HG03354 (cell line): ENCODE results near the gene GLDN.
A peak's percentile ranks its signal among the peaks of the same experiment; 100 is the strongest.

ENCODE experiments used
- ATAC-seq: cut with Tn5 transposase; IDR thresholded peaks from one replicate; pipeline ENCODE4 v1.9.1; 2021; ENCODE audit warnings: mild to moderate bottlenecking; ENCODE audit not compliant: unreplicated experiment, poor library complexity, severe bottlenecking

GLDN gene

DNA sequence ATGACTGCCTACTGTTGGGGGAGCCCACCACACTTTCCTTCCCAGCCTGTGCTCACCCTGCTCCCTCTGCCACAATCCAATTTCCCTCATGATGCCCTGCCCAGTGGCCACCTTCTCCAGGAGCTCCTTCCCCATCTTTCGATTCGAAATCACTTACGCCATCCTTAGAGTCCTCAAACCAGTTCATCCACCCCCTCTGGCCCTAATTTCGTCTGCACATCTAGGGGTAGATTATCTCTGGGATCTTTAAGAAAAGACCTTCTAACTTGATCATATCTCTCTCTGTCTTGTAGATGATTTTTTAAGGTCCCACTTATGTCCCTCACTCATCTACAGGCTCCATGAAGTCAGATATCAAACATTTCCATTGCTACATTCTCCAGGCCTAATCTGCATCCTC, 20.1 kb upstream of the GLDN start:
- no peak for ATAC-seq

DNA sequence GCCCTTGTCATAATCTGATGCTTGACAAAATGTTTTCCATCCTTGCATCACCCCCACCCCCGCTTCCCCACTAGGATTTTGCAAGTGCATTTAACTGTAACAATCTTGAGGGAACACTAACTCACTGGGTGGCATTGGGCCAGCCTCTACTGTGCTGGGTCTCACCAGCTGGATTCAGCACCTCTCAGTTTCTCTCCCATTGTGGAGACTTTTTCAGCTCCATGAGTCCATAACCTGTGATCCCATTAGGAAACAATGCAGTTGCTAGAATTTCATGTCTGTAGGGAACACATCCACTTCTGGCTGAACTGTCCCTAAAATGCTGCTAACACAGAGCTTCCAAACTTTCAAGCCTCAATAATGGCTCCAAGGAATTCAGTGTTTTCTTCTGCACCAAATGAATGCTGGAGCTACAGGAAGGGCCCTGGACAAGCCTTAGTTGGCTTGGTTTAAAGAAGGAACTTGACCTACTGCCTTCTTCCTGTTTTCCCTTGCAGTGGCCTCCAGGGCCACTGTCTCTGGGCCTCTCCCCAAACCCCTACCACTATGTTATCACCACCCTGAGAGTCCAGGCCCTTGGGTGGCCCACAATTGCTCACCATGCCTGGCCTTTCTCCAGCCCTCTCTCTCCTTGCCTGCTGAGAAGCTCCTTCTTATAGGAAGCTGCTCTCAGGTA, 18.7 kb upstream of the GLDN start:
- no peak for ATAC-seq

DNA sequence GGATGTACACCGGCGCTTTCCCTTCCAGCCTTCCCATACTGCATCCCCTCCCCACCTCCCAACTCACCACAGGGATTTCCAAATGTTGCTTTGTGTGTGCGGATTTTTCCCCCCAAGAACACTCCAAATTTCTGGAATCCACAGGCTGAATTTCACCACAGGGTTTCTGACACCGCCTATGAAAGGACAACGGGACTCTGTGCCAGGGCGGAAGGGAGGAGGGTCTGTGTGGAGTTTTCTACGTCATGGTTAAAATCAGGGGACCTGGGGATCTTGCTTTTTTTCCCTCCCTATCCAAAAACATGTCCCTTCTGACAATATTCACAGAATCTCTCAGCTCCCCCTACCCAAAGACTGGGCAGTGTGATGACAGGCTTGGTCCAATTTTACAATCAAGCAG, 17.7 kb upstream of the GLDN start:
- ATAC-seq: no peak

DNA sequence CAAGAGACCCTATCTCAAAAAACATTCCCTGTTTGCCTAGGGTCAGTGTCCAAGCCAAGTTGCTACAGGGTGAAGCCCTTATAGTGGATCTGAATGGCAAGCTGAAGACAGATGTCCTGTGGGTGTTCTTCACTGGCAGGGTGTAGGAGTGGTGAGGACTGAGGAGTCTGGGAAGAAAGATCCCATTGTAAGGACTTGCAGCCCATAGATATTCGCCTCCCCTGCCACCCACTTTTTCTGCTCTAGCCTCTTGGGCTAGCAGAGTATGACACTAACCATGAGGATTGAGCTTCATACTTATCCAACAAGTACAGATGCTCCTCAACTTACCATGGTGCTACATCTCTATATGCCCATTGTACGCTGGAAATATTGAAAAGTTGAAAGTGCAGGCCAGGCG, 16.3 kb upstream of the GLDN start:
- no peak for ATAC-seq

DNA sequence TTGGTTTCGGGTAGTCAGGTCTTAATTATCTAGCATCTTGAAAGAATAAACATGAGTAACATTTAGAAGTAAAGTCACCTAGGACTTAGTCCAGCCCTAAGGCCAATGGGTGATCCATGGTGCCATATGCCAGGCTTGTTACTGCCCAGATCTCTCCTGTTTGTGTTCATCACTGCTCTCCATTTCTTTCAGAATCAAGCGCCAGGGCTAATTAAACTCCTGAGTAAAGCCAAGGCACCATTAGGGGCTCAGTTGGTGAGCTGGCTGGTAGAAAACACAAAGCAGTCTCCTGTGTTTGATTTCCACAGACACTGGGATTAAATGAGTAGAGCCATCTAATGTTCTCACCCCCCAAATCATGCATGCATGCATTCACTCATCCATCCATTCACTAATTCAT, 14.4 kb upstream of the GLDN start:
- no peak for ATAC-seq

DNA sequence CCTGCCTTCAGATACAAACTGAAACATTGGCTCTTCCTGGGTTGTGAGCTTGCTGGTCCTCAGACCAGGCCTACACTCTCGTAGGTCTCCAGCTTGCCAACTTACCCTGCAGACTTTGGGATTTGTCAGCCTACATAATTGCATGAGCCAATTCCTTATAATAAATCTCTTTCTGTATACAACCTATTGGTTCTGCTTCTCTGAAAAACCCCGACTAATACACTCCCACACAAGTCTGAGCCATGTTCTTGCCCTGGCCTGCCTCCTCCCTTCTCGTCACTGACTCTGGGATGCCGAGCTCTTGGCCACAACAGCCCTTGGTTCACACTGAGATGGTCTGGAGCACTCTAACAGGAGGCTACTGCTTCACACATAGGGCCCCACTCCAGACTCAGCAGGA, 12.5 kb upstream of the GLDN start:
- ATAC-seq: no peak

DNA sequence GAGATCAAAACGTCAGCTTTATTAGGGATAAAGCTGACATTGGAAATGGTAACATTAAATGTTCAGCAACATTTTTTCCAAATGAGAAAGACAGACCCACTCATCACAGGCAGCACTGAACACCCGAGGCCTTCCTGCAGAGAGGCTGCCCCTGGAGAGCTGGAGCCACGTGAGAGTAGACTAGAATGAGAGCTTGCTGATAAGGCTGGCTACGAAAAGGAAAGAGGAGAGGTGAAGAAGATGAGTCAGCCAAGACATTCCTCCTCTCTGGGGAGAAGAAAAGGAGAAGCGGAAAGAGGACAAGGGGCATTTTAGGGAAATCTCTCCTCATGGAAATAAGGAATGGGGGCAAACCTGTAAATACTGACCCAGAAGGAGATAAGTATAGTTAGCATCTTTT, 10.3 kb upstream of the GLDN start:
- ATAC-seq: no peak

DNA sequence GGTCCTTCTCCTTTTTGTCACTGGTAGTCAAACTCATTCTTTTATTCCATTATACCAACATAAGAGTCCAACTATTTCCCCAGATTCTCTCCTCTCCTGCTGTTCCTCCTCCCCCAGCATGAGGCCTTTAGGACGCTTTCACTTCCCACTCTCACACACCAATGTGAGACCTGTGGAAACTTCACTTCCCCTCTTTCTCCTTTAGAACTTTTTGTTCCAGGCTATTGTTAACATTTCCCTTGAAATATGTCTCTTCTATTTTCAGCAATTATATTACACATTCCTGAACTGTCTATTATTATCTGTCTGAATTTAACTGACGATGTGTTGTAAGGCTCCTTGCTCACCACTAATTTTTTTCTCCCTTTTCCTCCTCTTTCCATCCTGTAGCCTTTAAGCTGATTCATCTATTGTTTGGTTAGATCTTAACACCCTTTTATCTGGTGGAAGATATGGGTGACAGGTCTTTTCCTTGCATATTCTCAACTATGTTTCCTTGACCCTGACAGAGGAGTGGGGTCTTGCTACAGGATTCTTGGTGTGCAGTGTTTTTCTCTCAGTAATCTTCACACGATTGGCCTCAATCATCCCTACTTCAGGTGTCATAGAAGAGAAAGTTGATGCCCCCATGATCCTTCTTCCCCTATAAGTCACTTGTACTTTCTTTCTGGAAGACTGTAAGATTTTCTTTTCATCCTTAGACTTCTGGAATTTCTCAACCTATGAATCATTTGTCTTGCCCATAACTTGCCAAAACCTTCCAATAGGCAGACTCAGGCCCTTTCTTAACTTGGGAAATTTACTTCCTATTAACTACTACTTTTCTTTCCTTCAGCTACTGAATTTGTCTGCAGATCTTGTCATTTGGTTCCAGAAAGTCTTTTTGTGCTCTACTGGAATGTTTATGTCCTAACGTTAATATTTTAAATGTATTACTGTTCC, 9.0 kb upstream of the GLDN start:
- ATAC-seq: no peak

DNA sequence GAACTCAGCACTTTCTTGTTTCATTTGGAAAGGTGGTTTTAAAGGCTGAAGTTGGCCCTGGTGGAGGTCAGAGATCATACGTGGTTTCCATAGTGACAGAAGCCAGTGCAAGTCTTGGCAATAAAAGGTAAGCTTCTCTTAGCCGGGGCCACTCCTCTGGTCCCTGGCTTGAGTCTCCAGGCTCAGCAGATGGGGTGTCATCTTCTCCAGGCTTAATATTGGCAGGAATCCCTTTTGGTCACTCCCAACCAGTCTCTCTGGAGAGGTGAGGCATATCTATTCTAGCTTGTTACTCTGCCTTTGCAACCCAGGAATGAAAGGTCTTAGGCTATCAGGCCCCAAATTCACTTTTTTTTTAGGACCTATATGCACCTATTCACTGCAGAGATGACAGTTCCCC, 7.9 kb upstream of the GLDN start:
- ATAC-seq: no peak

DNA sequence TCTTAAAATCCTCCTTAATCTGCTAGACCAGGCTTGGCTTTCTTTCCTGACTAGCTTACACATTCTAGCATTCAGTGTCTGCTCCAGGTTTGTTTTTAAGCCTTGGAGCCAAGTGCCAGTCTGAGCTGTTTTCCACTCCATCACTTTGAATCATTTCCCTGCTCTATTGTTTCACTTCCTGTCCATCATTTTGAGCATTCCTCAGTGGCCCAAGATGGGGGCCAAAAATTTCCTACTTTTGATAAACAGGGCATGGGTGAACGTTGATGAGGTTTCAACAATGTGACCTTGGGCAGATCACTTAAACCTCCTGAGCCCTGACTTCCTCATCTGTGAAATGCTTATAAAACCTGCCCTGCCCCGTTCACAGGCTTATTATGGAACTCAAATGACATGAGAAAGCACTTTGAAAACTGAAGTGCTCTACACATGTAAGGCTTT, 7.4 kb upstream of the GLDN start:
- no peak for ATAC-seq

DNA sequence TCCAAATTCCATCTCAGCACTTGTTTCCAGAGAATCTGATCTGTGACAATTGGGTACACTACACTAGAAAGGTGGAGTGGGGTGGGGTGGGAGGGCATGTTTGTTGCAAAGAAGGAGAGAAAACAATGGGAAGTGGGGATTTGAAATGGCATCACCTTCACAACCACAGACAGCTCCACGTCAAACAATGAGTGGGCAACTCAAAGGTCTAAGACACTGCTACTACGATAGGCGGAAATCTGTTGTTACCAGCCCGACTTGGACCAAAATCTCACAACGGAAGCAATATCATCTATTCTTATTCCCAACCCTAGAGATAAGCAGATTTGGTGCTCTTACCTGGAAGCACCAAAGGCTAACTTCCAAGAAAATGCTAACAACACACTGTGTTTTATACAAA, 6.4 kb upstream of the GLDN start:
- ATAC-seq: no peak

DNA sequence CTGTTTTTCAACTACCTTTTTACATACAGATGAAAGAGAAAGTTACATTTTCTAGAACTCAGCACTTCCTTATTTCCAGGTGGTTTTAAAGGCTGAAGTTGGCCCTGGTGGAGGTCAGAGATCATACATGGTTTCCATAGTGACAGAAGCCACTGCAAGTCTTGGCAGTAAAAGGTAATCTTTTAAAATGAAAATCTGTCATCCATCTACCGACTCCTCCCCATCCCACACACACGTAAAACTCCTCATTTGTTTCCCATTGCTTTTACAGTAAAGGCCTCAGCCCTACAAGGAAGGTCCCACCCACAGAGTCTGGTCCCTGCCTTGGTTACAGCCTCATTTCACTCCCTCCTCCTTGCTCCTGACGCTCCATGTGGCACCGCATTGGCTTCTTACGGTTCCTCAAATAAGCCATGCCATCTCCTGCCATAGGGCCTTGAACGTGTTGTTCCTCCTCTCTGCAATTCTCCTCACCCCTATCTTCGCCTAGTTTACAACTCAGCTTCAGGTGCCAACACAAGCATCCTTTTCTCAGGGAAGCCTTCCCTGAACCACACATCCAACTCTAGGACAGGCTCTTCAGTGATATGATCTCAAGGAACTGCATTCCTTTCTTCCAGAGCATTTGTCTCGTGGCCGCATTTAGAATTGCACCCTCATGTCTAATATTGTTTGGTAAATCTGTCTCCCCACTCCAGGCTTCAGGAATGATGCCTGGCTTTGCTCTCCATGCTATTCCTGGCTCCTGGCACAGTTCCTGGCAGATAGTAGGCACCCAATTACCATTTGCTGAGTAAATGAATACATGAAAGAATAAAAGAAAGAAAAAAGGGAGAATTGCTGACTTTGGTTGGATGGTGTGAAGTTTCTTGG, 5.7 kb upstream of the GLDN start:
- ATAC-seq: peak; percentile 93

DNA sequence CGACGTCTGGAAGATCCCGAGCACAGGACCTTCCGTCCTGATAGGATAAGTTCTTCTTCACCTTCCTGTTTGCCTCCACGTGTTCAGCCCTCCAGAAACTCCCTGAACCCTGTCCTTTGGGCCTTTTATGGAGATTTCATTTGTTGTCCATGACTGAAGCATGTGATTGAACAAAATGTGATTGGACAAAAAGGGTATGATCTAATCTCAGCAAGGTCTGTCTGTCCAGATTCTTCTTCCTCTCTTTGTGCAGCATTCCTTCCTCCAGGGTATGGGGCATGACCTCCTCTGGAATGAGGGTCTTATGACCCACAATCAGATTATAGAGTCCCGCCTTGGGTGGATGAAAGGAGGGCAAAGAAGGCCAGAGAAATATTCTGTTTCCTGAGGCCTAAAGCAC, 3.0 kb upstream of the GLDN start, which contains the start of gene CYP19A1:
Gene CYP19A1 (minus strand): TSS at position 101 of the 400 bp plus-strand sequence. CDS start 95,684 bp downstream, outside the sequence.
- ATAC-seq: no peak

DNA sequence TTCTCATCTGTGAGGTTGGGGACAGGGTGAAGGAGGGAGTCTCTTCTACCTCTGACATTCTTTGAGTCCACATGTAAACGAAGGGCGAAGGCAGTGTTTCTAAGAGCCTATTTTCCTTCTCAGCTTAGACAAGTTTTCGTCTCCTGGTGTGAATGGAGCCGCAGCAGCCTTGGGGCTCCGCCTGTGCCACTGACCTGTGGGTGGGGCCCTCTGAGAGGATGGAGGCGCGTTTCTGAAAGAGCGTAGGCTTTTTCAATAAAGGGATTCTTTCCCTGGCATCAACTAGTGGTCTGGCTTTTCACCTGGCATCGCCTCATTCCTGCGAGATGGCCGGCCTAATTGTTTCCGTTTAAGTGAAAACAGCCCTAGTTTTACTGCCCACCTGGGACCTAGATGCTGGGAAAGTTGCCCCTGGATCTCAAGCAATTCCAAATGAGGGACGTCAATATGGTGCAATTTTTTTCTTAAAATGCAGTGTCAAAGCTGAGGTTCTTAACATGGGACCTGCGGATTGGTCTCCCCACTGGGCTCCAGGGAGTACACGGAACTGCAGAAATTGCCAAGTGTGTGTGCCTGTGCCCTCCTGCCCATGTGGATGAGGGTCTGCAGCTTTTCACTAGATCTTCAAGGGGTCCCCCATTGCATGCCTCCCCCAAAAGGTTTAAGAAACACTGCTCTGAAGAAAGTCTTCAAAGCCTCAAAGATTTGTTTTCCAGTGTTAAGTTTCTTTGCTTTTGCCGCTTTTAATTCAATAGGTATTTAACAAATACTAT, 958 bp downstream of the GLDN start:
- ATAC-seq: no peak

DNA sequence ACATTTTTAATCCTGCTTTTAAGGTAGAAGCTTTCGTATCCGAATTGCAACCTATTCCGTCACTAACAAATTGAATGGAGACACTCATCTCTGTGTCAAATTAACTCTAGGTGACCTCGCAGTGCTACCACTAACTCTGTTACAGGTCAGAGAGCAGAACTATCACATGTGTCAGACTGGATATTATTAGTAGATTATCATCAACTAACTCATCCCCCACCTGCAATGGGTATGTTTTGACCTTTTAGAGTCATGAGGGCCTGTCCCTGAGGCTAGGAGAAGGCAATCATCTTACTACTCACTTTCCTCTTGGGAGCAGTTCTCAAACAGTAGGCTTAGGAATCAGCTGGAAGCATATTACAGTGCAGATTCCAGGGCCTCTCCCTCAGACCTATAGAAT, 2.0 kb downstream of the GLDN start:
- ATAC-seq: no peak

DNA sequence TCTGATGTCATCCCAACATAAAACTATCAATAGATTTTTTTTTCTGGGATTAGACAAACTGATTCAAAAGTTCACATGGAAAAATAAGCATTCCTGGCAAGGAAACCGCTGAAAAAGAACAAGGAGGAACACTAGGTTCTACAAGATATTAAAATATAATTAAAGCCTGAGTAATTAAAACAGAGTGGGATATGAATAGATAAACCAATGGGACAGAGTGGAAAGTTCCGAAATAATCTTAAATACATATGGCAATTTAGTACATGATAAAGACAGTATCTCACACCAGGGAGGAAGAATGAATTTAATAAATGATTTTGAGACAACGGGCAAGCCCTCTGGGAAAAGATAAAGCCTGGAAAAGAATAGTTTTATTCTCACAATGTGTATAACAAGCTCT, 4.7 kb downstream of the GLDN start:
- no peak for ATAC-seq

DNA sequence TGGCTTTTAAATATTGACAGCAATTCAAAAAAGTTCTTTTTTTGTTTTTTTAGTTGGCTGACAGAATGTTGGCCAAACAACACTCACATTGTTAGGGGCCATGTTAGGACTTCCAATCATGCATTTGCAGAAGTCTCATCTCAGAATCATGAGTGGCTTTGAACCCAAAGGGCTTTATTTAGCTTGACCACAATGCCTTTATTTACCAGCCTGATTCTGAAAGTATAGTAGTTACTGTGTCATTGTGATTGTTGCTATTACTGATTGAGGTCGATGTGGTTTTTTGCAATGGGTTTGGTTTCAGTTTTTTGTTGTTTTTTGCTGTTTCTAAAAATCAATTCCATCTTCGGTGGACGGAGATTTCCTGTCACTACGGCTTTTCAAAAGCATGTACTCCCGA, 7.2 kb downstream of the GLDN start:
- peak; percentile 97 for ATAC-seq

DNA sequence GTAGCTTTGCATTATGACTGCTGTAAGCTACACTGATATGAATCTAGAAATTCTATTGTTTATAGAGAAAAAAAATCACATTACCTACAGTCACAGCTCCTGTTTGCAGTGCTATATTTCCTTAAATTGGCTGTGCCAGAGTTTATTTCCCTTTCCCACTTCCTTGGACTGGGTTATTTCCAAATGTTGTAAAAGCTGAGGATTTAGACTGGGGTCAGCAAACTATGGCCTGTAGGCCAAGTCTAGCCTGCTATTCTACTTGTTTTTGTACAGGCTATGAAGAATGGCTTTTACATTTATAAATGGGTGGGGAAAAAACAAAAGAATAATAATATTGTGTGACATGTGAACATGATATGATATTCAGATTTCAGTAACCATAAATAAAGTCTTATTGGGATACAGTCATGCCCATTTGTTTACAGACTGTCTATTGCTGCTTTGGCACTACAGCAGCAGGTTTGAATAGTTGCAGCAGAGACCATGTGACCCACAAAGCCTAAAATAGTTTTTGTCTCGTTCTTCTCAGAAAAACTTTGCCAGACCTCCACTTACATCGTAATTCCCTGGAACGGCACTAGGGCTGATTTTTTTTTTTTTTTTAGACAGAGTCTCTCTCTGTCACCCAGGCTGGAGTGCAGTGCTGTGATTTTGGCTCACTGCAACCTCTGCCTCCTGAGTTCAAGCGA, 7.8 kb downstream of the GLDN start:
- ATAC-seq: no peak

DNA sequence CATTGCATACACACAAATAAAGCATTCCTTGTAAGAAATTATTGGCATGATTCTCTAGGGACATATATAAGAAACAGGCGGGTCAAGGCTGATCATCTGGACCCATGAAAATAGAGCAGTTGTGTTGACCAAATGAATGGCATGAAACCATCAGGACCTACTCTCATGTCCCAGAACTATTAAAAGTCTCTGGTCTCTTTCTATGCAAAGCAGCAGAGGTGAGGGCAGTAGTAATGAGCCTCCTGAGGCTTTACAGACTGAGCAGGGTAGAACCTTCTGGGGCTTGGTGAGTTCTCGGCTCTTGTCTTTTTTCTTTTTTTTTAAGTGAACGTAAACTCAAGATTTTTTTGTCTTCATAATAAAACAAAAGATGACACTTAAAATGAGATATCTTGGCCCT, 9.3 kb downstream of the GLDN start:
- no peak for ATAC-seq
